Ascending aorta (tissue), 2 donors: ENCODE data around the gene UMOD. TPM values are rescaled to one million over a fixed set of nuclear protein-coding genes. Genes with fewer than 3 reads are reported as not detected.

Experiments used
- DNase-seq, 2 donors: peaks; one replicate each; pipeline ENCODE4 v3.0.0-alpha.2; 2019; ENCODE audit warnings: low spot score in 2 of 2
- H3K27ac ChIP-seq, 2 donors: fragments of 200-600 bp; sonication (generic); one replicate each; pipeline ENCODE4 v1.5.1; 2016 to 2017; ENCODE audit warnings: mild to moderate bottlenecking in 1 of 2
- H3K27me3 ChIP-seq: fragments of 200-600 bp; sonication (generic); one replicate; pipeline ENCODE4 v1.5.1; 2017
- H3K36me3 ChIP-seq, 2 donors: fragments of 200-600 bp; sonication (generic); one replicate each; pipeline ENCODE4 v1.5.1; 2016
- H3K4me1 ChIP-seq, 2 donors: fragments of 200-600 bp; sonication (generic); one replicate each; pipeline ENCODE4 v1.5.1; 2016 to 2017; ENCODE audit warnings: mild to moderate bottlenecking in 1 of 2
- H3K4me3 ChIP-seq, 2 donors: fragments of 200-600 bp; sonication (generic); one replicate each; pipeline ENCODE4 v1.5.1; 2016 to 2017; ENCODE audit warnings: mild to moderate bottlenecking in 1 of 2
- H3K9me3 ChIP-seq, 2 donors: fragments of 200-600 bp; sonication (generic); one replicate each; pipeline ENCODE4 v1.5.1; 2016
- CTCF ChIP-seq, 3 experiments: fragments of 200-600 bp in 2 of 3; fragments of 450-650 bp in 1 of 3; sonication (generic) in 2 of 3; IDR thresholded peaks; one replicate each; pipeline ENCODE4 v1.5.1; 2016 to 2019; ENCODE audit warnings: antibody characterized with exemption in 3 of 3, mild to moderate bottlenecking in 1 of 3, moderate library complexity in 1 of 3
- intact Hi-C: fragments of 100-400 bp; cut with DNase I; formaldehyde crosslinking; loops from one replicate; pipeline ENCODE4 v1.15.1; 2023
- total RNA-seq: library from RNA; depleted of rRNA; stranded (reverse); fragments of >200 nt; gene quantifications from one replicate; pipeline ENCODE4 v1.1.0, GENCODE V29; 2016

The UMOD gene
- total RNA-seq, 1 donor from 2014 or later, result not detected

DNA sequence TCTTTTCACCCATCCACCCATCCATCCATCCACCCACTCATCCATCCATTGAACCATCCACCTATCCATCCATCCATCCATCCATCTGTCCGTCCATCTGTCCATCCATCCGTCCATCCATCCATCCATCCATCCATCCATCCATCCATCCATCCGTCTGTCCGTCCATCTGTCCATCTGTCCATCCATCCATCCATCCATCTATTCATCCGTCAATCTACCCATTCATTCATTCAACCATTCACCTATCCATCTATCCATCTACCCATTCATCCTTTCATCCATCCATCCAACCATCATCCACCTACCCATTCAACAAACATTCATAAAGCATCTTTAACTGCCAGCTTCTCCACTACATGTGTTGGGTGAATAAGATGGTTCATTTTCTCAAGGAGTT is 54.1 kb downstream of the UMOD start:
- H3K4me1 ChIP-seq, result no peaks in the 10 kb centered on the region
- TF ChIP-seq CTCF (IDR thresholded peaks at IDR 0.05), result no peak
- no peak overlapping the region for H3K4me3 ChIP-seq
- no peaks in the 10 kb centered on the region for H3K9me3 ChIP-seq
- H3K27me3 ChIP-seq, result no peaks in the 10 kb centered on the region
- H3K36me3 ChIP-seq, result no peaks in the 10 kb centered on the region
- no peak for DNase-seq
- no peak overlapping the region for H3K27ac ChIP-seq
- intact Hi-C loops, result no loop called here

DNA sequence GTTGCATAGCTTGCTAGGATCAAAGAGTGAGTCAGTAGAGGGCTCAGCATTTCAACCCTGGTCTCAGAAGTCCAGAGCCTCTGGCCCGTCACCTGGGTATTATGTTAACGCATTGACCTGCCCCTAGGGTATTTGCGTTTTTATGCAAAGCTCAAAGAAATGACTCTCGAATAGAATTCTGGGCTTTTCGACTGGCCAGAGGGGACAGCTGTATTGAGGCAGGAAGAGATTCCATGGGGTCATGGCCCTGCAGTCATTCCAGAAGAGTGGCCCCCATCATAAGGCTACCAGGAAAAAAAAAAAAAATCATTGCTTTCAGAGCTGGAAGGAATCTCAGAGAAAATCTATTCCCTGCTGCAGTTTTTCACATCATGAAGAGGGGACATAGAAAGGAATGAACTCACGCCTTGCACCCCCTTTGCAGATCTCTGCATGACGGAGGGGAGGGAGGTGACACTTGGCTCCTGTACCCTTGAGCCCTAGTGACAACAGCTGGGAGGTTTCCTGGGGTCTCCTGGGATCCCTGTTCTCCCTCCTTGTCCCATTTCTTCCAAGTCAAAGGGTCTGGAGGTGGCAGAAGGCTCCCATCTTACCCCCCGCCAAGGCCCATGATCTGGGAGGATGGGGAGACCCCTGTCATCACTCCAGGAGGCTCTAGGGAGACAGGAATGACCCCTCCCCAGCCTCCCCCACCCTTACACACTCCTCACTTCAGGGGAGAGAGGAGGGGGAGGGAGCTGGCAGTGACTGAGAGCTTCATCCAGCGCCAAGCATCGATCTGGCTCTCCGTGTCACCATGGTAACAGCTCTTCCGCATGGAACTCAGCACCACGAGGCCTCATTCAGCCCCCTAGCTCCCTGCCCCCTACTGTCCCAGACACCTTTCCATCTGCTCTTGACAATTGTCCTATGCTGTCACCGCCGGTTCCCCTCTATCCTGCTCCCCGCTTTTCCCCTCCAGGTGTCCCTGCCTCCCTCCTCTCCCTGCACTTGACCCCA is 61.0 kb downstream of the UMOD start:
- Histone ChIP-seq H3K4me3 (no peak overlapping the region), H3K27me3 (no peaks in the 10 kb centered on the region), H3K36me3 (no peaks in the 10 kb centered on the region), H3K27ac (no peak overlapping the region), H3K9me3 (no peaks in the 10 kb centered on the region), H3K4me1 (no peaks in the 10 kb centered on the region)
- no peak for DNase-seq
- TF ChIP-seq CTCF (IDR thresholded peaks at IDR 0.05), result no peak
- intact Hi-C loops, result no loop called here

DNA sequence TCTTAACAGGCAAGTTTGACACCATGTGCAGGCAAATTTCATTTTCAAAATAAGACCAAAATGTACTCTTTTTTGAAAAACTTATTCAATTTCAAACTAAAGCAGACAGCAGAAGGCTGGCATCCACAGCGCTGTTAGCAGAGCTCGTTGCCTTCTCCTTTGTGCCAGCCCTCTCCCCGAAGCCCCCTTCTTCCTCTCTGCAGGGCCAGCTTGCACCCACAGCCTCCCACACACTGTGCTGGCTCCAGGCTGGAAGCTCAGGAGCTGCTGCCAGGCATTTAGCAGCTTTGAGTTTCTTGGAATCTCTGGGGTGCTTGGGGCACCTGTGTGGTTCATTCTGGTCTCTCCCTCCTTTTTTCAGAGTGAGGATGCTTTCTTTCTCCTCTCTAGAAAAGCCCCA is 62.9 kb downstream of the UMOD start:
- TF ChIP-seq CTCF (IDR thresholded peaks at IDR 0.05), result no peak
- Histone ChIP-seq H3K4me3 (no peak overlapping the region), H3K27me3 (no peaks in the 10 kb centered on the region), H3K27ac (no peak overlapping the region), H3K36me3 (no peaks in the 10 kb centered on the region), H3K4me1 (no peaks in the 10 kb centered on the region), H3K9me3 (no peaks in the 10 kb centered on the region)
- intact Hi-C loops, result no loop called here
- no peak for DNase-seq

DNA sequence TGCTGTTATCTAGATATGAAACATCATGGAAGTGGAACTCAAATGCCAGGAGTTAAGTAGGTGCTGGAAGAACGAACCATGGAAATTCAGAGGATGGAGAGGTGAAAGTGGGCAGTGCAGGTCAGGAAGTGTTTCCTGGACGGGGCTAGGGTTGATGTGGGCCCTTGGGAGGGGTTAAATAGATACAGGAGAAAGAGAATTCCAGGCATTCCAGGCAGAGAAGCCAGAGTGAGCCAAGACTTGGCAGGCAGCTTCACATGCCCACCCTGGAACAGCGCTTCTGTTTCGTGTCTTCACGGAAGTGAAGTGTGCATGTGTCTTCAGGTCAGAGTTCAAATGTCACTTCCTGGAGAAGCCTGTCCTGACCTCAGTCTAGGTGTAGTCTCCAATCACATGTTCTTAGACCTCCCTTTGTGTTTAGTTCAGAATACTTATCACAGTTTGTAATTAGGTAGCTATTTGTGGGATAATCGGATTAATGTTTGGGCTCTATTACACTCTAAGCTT is 66.5 kb downstream of the UMOD start:
- Histone ChIP-seq H3K4me1 (no peaks in the 10 kb centered on the region), H3K27me3 (no peaks in the 10 kb centered on the region), H3K36me3 (no peaks in the 10 kb centered on the region), H3K27ac (no peak overlapping the region), H3K9me3 (no peaks in the 10 kb centered on the region), H3K4me3 (no peak overlapping the region)
- DNase-seq, result no peak
- TF ChIP-seq CTCF (IDR thresholded peaks at IDR 0.05), result no peak
- intact Hi-C loops, result no loop called here

Other genes starting within 250 kb of the UMOD start
- gene GP2, start 25.2 kb downstream of the UMOD start, total RNA-seq, result 0.11 TPM
- not detected for gene PDILT, start 52.0 kb upstream of the UMOD start, total RNA-seq
- not detected for gene ACSM5, start 56.8 kb upstream of the UMOD start, total RNA-seq
- gene ACSM2A, start 98.8 kb upstream of the UMOD start, total RNA-seq, result not detected
- not detected for gene ACSM2B, start 223.7 kb upstream of the UMOD start, total RNA-seq